ENCODE results near the gene IQCK.
"Not testable (repeated sequence)": the region's sequence is repeated elsewhere in the genome, so short reads cannot be mapped to it uniquely, and the experiment has no call there.

The IQCK gene

DNA sequence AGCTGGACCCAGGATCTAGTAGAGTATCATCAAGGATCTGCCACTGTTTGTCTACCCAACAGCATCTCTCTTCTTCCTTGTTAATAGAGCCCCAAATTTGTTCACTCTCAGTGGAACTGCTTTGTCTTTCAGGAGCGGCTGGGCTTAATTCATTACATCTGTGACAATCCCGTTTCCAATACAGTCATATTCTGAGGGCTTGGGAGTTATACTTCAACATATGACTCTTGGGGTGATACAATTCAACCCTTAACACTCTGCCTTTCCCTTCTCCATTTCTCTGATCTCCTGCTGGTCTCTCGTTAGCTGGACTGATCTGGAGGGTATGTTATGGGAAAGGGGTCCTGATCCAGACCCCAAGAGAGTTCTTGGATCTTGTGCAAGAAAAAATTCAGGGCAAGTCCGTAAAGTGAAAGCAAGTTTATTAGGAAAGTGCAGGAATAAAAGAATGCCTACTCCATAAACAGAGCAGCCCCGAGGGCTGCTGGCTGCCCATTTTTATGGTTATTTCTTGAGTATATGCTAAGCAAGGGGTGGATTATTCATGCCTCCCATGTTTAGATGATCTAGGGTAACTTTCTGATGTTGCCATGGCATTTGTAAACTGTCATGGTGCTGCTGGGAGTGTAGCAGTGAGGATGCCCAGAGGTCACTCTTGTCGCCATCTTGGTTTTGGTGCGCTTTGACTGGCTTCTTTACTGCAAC lies 42.4 kb downstream of the IQCK start:
- DNase-seq = no peak

- no peak for DNase-seq
Observed at GRCh38 chr16:19765860-19766553, 47.9 kb downstream of the IQCK start.

- no peak for DNase-seq
Observed at GRCh38 chr16:19766554-19766884, 48.4 kb downstream of the IQCK start.

GRCh38 chr16:19766988-19767387 lies 48.9 kb downstream of the IQCK start:
- DNase-seq = no peak

DNA sequence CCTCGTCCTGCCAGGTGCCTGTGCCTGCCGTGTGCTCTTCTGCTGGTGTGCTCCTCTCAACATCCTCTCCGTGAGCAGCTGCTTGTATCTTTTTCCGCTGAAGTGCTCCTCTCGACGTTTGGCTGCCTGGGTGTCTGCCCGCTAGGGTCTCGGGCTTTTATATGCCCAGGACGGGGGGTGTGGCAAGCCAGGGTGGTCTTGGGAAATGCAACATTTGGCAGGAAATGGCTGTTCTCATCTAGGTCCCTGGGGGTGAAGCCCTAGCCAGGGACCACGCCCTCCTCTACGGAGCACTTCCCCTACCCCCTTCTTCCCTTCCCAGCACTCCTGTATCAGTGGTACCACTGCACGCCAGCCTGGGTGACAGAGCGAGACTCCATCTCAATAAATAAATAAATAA lies 49.4 kb downstream of the IQCK start:
- no peak for DNase-seq

DNA sequence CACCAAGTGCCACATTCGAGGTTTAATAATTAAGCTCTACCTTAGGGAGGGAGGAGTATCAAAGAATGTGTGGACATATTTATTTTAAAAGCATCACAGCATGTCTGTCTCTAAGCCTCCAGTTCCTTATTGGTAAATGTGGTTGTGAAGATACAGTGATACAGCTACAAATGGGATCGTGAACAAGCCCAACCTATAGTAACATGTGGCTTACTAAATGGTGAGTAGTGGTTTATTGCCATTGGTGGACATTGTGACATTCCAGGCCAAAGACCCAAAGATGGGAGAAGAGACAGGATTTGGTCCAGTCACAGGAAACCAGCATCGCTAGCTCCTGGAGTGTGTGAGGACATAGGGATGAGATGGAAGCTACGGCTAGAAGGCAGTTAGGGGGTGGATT lies 51.2 kb downstream of the IQCK start:
- DNase-seq = no peak

GRCh38 chr16:19771040-19771439 lies 53.0 kb downstream of the IQCK start:
- DNase-seq = no peak

GRCh38 chr16:19771796-19772195 lies 53.7 kb downstream of the IQCK start:
- no peak for DNase-seq

DNA sequence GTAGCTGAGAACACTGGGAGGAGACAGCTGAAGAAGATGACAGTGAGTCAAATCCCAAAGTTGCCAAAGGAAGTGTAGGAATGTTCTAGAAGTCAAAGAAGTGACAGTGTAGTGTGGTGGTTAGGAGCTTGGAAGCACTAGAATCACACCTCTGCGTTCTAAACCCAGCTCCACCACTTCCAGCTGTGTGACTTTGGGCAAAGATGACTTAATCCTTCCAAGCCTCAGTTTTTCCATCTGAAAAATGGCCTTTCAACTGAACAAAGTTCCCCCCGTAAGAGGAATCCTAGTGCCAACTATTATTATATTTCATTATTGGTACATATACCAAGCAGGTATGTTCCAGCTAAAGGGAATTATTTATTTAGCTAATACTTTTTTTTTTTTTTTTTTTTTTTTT lies 56.0 kb downstream of the IQCK start:
- DNase-seq = no peak

DNA sequence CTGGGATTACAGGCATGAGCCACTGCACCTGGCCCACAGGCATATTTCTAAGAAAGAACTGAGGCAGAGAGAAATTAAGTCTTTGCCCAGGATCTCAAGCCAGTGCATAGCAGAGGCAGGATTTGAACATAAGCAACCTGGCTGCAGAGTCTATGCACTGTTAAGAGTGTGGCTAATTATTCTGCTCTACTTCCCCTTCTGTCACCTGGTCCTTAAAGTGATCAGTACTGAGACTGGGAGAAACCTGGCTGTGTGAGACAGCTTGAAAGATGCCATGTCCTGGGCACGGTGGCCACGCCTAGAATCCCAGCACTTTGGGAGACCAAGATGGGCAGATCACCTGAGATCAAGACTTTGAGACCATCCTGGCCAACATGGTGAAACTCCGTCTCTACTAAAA lies 58.1 kb downstream of the IQCK start:
- no peak for DNase-seq

- no peak for DNase-seq
Observed at GRCh38 chr16:19776565-19776964, 58.5 kb downstream of the IQCK start.

GRCh38 chr16:19780321-19780720 lies 62.2 kb downstream of the IQCK start:
- no peak for DNase-seq

DNA sequence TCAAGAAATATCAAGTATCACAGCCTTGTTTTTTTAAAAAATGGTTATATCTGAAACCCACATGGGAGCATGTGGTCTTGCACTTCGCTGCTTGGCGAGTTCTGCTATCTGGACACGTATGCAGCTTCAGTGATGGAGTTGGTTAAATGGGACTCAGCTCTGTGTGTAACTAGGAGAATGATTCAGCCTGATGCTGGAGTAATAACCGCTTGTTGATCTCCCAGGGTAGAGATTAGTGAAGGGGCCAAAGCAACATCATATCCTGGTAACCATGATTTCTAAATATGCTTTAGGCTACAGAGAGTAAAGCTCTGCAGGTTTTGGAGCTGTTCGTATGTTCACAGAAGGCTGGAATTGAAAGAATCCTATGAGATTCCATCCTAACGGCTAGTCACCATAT lies 63.2 kb downstream of the IQCK start:
- no peak for DNase-seq

- no peak for DNase-seq
Observed at GRCh38 chr16:19783363-19784182, 65.5 kb downstream of the IQCK start.

DNA sequence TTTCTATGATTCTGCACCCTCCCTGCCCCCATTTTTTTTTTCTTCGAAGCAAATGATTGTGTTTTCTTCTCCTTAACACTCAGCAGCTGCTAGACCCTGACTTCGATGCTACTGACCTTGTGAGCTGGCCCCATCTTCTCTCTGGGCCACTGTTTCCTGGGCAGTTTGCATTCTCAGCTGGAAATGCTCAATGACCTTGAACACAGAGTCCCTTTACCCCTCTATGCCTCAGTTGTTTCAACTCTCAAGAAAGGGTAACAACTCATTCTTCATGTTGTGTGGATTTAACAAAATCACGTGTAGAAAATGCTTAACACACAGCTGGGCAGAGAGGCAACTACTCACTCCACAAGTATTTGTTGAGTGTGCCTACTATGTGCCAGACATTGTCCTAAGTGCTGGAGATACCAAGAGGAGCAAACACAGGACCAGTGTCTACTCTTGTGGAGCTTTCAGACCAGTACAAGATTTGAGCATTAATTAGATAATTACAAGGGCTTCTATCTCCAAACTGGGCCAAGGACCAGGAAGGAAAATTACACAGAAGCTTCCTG lies 66.2 kb downstream of the IQCK start:
- DNase-seq = no peak

- no peak for DNase-seq
Observed at GRCh38 chr16:19785081-19785480, 67.0 kb downstream of the IQCK start.

- DNase-seq = no peak
Observed at GRCh38 chr16:19785512-19786130, 67.5 kb downstream of the IQCK start.

GRCh38 chr16:19801369-19801768 lies 83.3 kb downstream of the IQCK start:
- DNase-seq = not testable (repeated sequence)

DNA sequence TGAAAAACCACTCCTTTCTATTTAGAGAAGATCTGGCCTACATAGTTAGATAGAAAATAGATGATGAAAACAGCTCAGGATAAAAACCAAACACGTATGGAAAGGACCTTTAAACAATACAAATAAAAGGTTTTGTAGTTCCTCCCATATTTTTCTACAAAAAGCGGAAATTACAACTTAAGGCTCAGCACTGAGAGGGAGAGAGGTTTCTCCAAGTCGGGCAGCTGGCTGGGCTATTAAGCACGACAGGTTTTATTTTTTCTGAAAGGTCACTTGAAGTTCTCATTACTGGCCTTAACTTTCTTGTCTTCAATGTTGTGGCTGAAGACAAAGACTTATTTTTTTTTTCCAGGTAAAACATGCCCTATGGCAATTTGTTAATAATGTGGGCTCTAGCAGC lies 83.8 kb downstream of the IQCK start:
- not testable (repeated sequence) for DNase-seq

- no peak for DNase-seq
Observed at GRCh38 chr16:19802612-19803011, 84.5 kb downstream of the IQCK start.

GRCh38 chr16:19804538-19805323 lies 86.7 kb downstream of the IQCK start:
- peak; percentile 70 for DNase-seq

- no peak for DNase-seq
Observed at GRCh38 chr16:19805459-19806162, 87.5 kb downstream of the IQCK start.
